ENCODE results near the gene DBI.

- TF ChIP-seq POLR2A (IDR thresholded peaks at IDR 0.05) (no peak), CTCF (IDR thresholded peaks at IDR 0.05) (no peak), EP300 (IDR thresholded peaks at IDR 0.05) (no peak)
Observed at GRCh38 chr2:119421304-119421703, 54.5 kb downstream of the DBI start.
